Trophoblast cell (in vitro differentiated cells and primary cell): Measurements from ENCODE around the gene TAT.

Experiments used
- DNase-seq, 2 donors: peaks; one replicate each; pipeline ENCODE4 v3.0.0-alpha.2; 2016
- H2AFZ ChIP-seq: 2 replicates; pipeline ENCODE4 v1.6.1; 2013; ENCODE audit warnings: low read length, moderate library complexity, mild to moderate bottlenecking; ENCODE audit not compliant: insufficient read depth, poor library complexity
- H2AK5ac ChIP-seq: 2 replicates; pipeline ENCODE4 v1.6.1; 2013; ENCODE audit warnings: mild to moderate bottlenecking, low read length
- H2BK120ac ChIP-seq: 2 replicates; pipeline ENCODE4 v1.6.1; 2013; ENCODE audit warnings: low read length, mild to moderate bottlenecking, moderate library complexity; ENCODE audit not compliant: insufficient read depth, poor library complexity
- H2BK12ac ChIP-seq: 2 replicates; pipeline ENCODE4 v1.6.1; 2013; ENCODE audit warnings: mild to moderate bottlenecking, low read length, moderate library complexity
- H2BK5ac ChIP-seq: 2 replicates; pipeline ENCODE4 v1.6.1; 2013; ENCODE audit warnings: low read length, low read depth, moderate library complexity, mild to moderate bottlenecking; ENCODE audit not compliant: poor library complexity
- H3K14ac ChIP-seq: 2 replicates; pipeline ENCODE4 v1.6.1; 2013; ENCODE audit warnings: mild to moderate bottlenecking, low read length
- H3K18ac ChIP-seq: 2 replicates; pipeline ENCODE4 v1.6.1; 2013; ENCODE audit warnings: mild to moderate bottlenecking, low read length
- H3K23ac ChIP-seq: 2 replicates; pipeline ENCODE4 v1.6.1; 2013; ENCODE audit warnings: low read length
- H3K27ac ChIP-seq: 2 replicates; pipeline ENCODE4 v1.5.1; 2013; ENCODE audit warnings: low read depth, mild to moderate bottlenecking, inconsistent platforms, low read length, moderate library complexity
- H3K27me3 ChIP-seq: 2 replicates; pipeline ENCODE4 v1.6.1; 2013; ENCODE audit warnings: inconsistent platforms, mild to moderate bottlenecking, low read length, moderate library complexity; ENCODE audit not compliant: insufficient read depth
- H3K36me3 ChIP-seq, 2 experiments: 1 replicate in 1 of 2; 2 replicates in 1 of 2; pipeline ENCODE4 v1.6.1; 2013; ENCODE audit warnings: low read length in 2 of 2, mild to moderate bottlenecking in 2 of 2, moderate library complexity in 1 of 2; ENCODE audit not compliant: insufficient read depth in 2 of 2, control insufficient read depth in 1 of 2
- H3K4ac ChIP-seq: 2 replicates; pipeline ENCODE4 v1.6.1; 2013; ENCODE audit warnings: low read depth, mild to moderate bottlenecking, low read length, moderate library complexity
- H3K4me1 ChIP-seq, 2 experiments: 1 replicate in 1 of 2; 2 replicates in 1 of 2; pipeline ENCODE4 v1.6.1; 2013; ENCODE audit warnings: low read length in 2 of 2, mild to moderate bottlenecking in 2 of 2, moderate library complexity in 1 of 2; ENCODE audit not compliant: insufficient read depth in 2 of 2, control insufficient read depth in 1 of 2
- H3K4me2 ChIP-seq: 2 replicates; pipeline ENCODE4 v1.6.1; 2013; ENCODE audit warnings: inconsistent platforms, mild to moderate bottlenecking, low read length, moderate library complexity
- H3K4me3 ChIP-seq: 2 replicates; pipeline ENCODE4 v1.5.1; 2013; ENCODE audit warnings: mild to moderate bottlenecking, low read depth, low read length, inconsistent platforms
- H3K79me1 ChIP-seq: one replicate; pipeline ENCODE4 v1.6.1; 2013; ENCODE audit warnings: low read length
- H3K79me2 ChIP-seq: 2 replicates; pipeline ENCODE4 v1.6.1; 2013; ENCODE audit warnings: low read length, mild to moderate bottlenecking; ENCODE audit not compliant: control insufficient read depth, insufficient read depth, poor library complexity
- H3K9ac ChIP-seq: 2 replicates; pipeline ENCODE4 v1.6.1; 2013; ENCODE audit warnings: mild to moderate bottlenecking, low read length
- H3K9me3 ChIP-seq: 2 replicates; pipeline ENCODE4 v1.6.1; 2013; ENCODE audit warnings: low read depth, mild to moderate bottlenecking, control low read depth, inconsistent platforms, low read length; ENCODE audit not compliant: insufficient read depth
- H4K12ac ChIP-seq: 2 replicates; pipeline ENCODE4 v1.6.1; 2013; ENCODE audit warnings: low read depth, mild to moderate bottlenecking, low read length, moderate library complexity
- H4K8ac ChIP-seq: 2 replicates; pipeline ENCODE4 v1.6.1; 2013; ENCODE audit warnings: low read depth, mild to moderate bottlenecking, low read length, moderate library complexity
- H4K91ac ChIP-seq: one replicate; pipeline ENCODE4 v1.6.1; 2013; ENCODE audit warnings: low read depth, mild to moderate bottlenecking, low read length, moderate library complexity
- WGBS: extraction: QIAGEN DNeasy Blood & Tissue Kit; methylation state at CpG from one replicate; pipeline ENCODE4 v1.1.7; 2013; ENCODE audit warnings: missing lambda C conversion rate; ENCODE audit not compliant: insufficient read length, insufficient coverage; ENCODE audit errors: extremely low coverage; 5-methylcytosine and 5-hydroxymethylcytosine counted together

TAT gene

DNA sequence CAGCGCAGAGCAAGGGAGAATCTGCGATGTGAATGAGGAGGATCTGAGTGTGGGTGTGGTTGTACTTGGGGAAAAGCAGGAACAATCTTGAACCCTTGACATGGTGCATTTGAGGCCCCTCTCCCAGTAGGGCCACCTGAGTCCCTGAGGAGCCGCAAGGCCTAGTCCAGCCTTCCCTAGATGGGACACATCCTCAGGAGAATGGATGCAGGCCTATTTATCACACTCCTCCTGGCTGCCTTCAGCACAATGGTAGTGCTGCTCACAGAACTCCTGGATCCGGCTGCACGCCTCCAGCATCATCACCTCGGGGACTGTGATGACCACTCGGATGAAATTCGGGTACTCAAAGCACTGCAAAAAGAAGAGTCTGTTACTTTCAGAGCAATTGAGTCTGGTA, 9.0 kb downstream of the TAT start:
- Histone ChIP-seq H3K79me2 (no peaks in the 10 kb centered on the region), H2BK5ac (no peak overlapping the region), H3K4me3 (no peak overlapping the region), H2BK12ac (no peak overlapping the region), H2AFZ (no peak overlapping the region), H3K14ac (no peak overlapping the region), H3K36me3 (no peaks in the 10 kb centered on the region), H2BK120ac (no peak overlapping the region), H3K27me3 (no peaks in the 10 kb centered on the region), H3K18ac (no peak overlapping the region), H4K12ac (no peak overlapping the region), H2AK5ac (no peak overlapping the region), H3K79me1 (no peaks in the 10 kb centered on the region), H3K4ac (no peak overlapping the region), H4K8ac (no peak overlapping the region), H4K91ac (no peak overlapping the region), H3K27ac (no peak overlapping the region), H3K4me1 (peaks cover 0 to 6% of the 10 kb centered on the region in 2 experiments), H3K23ac (no peak overlapping the region), H3K4me2 (no peak overlapping the region), H3K9ac (no peak overlapping the region), H3K9me3 (no peaks in the 10 kb centered on the region)
- no peak for DNase-seq
- WGBS, result no CpG with 5 or more reads among the region's 8 CpGs

DNA sequence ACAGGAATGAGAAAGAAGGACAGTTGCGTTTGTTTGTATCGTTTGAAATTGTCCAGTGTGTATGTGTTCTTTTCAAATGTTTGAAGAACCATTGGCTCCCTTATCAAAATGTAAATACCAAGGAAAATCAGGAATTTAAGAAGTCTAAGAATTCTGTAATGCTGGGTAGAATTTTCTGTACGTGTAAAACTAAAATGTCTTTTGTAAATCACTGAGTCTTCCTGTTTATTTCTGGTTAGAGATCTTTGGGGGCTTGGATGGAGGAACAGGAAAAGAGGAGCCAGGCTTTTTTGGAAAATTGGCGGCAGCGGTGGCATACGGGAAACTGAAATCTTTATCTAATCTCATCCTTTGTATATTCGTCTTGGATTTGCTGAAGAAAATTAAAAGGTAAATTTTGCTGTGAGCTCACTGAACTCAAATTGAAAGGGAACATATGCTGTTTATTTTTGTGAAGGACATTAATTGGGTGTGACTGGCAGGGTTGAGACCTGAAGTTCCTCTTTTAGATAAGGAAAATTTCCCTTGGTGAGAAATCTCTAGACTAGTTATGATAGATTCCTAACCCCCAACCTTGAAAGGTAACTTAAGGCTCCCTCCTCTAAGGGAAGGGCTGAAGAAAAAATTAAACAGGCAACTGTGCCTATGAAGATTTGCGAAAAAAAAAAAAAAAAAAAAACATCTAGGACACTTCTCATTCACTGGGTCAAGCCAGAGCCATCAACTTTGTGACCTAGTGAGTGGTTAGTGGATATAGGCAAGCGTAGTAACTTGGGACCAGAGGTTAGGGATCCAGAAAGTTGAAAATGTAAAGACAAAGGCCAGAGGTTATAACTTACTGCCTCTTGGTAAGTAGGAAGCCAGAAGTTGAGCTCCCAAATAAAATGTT, 10.8 kb downstream of the TAT start:
- WGBS, result no CpG with 5 or more reads among the region's 9 CpGs

DNA sequence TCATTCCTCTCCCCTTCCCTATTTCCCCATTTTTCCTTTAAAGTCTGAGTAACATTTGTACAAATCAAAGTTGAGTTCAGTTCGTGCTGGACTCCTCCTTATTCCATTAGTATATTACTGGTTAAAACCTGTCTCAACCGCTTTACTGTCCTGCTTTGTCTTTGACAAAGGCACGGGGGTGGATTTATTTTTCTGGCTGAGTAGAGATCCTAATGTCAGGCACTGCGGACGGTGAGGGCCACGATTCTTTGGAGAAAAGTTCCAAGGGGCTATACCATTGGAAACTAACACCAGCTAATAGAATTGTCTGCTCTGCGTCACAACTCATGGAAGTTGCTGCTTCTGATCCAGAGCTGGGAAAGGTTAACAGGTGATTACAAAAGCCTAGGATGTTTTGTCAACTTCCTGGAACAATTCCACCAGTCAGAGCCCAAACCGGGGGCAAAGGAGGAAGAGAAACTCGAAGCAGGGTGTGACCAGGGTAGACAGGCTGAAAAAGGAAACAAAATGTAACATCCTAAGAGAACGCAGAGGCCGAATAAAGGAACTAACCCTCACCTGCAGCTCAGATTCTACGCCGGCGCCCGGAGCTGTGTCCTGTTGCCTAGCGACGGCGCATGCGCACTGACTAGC, 12.4 kb downstream of the TAT start:
- Histone ChIP-seq H3K36me3 (no peaks in the 10 kb centered on the region), H3K9me3 (no peaks in the 10 kb centered on the region), H3K4me1 (peaks cover 0 to 6% of the 10 kb centered on the region in 2 experiments), H2BK5ac (no peak overlapping the region), H4K12ac (no peak overlapping the region), H3K27me3 (no peaks in the 10 kb centered on the region), H3K18ac (no peak overlapping the region), H2AFZ (peak overlapping the region; percentile 53), H2BK12ac (no peak overlapping the region), H2AK5ac (no peak overlapping the region), H3K27ac (no peak overlapping the region), H3K9ac (no peak overlapping the region), H4K91ac (no peak overlapping the region), H2BK120ac (no peak overlapping the region), H3K23ac (no peak overlapping the region), H4K8ac (peak overlapping the region; percentile 84), H3K4me2 (peak overlapping the region; percentile 62), H3K79me2 (no peaks in the 10 kb centered on the region), H3K4ac (no peak overlapping the region), H3K79me1 (no peaks in the 10 kb centered on the region), H3K14ac (no peak overlapping the region), H3K4me3 (no peak overlapping the region)
- DNase-seq, result no peak
- WGBS, result no CpG with 5 or more reads among the region's 19 CpGs

More for the DNA sequence above, 10.8 kb downstream of the TAT start:
- Histone ChIP-seq H2BK12ac (no peak overlapping the region), H3K4me3 (no peak overlapping the region), H3K36me3 (no peaks in the 10 kb centered on the region), H2BK5ac (no peak overlapping the region), H2BK120ac (no peak overlapping the region), H4K91ac (no peak overlapping the region), H4K8ac (no peak overlapping the region), H3K4me2 (no peak overlapping the region), H3K18ac (no peak overlapping the region), H2AK5ac (no peak overlapping the region), H3K27me3 (no peaks in the 10 kb centered on the region), H3K4ac (no peak overlapping the region), H3K9me3 (no peaks in the 10 kb centered on the region), H3K4me1 (peaks cover 0 to 6% of the 10 kb centered on the region in 2 experiments), H4K12ac (no peak overlapping the region), H3K79me1 (no peaks in the 10 kb centered on the region), H3K14ac (no peak overlapping the region), H3K23ac (no peak overlapping the region), H3K9ac (no peak overlapping the region), H3K27ac (no peak overlapping the region), H2AFZ (no peak overlapping the region), H3K79me2 (no peaks in the 10 kb centered on the region)
- peak in 1 of 2 donors; percentile 46 for DNase-seq

DNA sequence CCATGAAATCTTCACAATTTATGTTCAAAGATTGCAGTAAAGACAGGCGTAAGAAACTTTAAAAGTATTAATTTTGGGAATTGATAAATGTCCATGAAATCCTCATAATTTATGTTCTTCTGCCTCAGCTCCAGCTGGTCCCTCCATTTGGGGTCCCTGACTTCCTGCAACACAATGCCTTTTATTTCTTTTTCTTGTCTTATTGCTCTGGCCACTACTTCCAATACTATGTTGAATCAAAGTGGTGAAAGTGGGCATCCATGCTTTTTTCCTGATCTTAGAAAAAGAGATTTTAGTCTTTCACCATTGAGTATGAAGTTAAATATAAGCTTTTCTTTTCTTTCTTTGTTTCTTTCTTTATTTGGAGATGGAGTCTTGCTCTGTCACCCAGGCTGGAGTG, 14.3 kb downstream of the TAT start:
- no CpG with 5 or more reads among the region's 1 CpG for WGBS
- Histone ChIP-seq H3K23ac (no peak overlapping the region), H3K36me3 (no peaks in the 10 kb centered on the region), H4K12ac (no peak overlapping the region), H2BK12ac (no peak overlapping the region), H3K14ac (no peak overlapping the region), H3K4me3 (no peak overlapping the region), H2BK120ac (no peak overlapping the region), H3K79me1 (no peaks in the 10 kb centered on the region), H4K91ac (no peak overlapping the region), H2AK5ac (no peak overlapping the region), H3K4me2 (no peak overlapping the region), H3K9me3 (no peaks in the 10 kb centered on the region), H3K27me3 (no peaks in the 10 kb centered on the region), H3K4me1 (peaks cover 0 to 6% of the 10 kb centered on the region in 2 experiments), H3K27ac (no peak overlapping the region), H3K18ac (no peak overlapping the region), H4K8ac (no peak overlapping the region), H2BK5ac (no peak overlapping the region), H3K4ac (no peak overlapping the region), H3K79me2 (no peaks in the 10 kb centered on the region), H2AFZ (no peak overlapping the region), H3K9ac (no peak overlapping the region)
- no peak for DNase-seq
